DND-41 (cell line): Measurements from ENCODE around the gene ALDH9A1.

ENCODE experiments used
- ATAC-seq: fragments of 200-7000 bp; cut with Tn5 transposase; 3 replicates; pipeline ENCODE4 v1.9.1; 2021; ENCODE audit warnings: low read depth; ENCODE audit not compliant: insufficient read depth
- DNase-seq: peaks from one replicate; pipeline ENCODE4 v3.0.0-alpha.2; 2020
- H2AFZ ChIP-seq: 2 replicates; pipeline ENCODE4 v1.6.0; 2012; ENCODE audit warnings: low read depth, low read length
- H3K27ac ChIP-seq: 2 replicates; pipeline ENCODE4 v1.5.1; 2012; ENCODE audit warnings: low read length, inconsistent platforms
- H3K27me3 ChIP-seq: fragments of 200-600 bp; sonication (generic); 2 replicates; pipeline ENCODE4 v1.6.0; 2012; ENCODE audit warnings: low read length, mild to moderate bottlenecking, inconsistent platforms; ENCODE audit not compliant: insufficient read depth, poor library complexity
- H3K36me3 ChIP-seq: 2 replicates; pipeline ENCODE4 v1.5.1; 2012; ENCODE audit warnings: low read length, inconsistent platforms; ENCODE audit not compliant: insufficient read depth
- H3K4me1 ChIP-seq: 2 replicates; pipeline ENCODE4 v1.5.1; 2012; ENCODE audit warnings: mild to moderate bottlenecking, low read length; ENCODE audit not compliant: insufficient read depth
- H3K4me2 ChIP-seq: 2 replicates; pipeline ENCODE4 v1.6.0; 2012; ENCODE audit warnings: mild to moderate bottlenecking, moderate library complexity, low read length, inconsistent platforms; ENCODE audit not compliant: insufficient read depth
- H3K4me3 ChIP-seq, 2 experiments: fragments of 200-600 bp in 1 of 2; shearing (Covaris generic) in 1 of 2; 2 replicates each; pipeline ENCODE4 v1.5.1; 2012 to 2016; ENCODE audit warnings: inconsistent platforms in 2 of 2, low read length in 2 of 2, mild to moderate bottlenecking in 2 of 2, low read depth in 1 of 2, moderate library complexity in 1 of 2
- H3K79me2 ChIP-seq: 2 replicates; pipeline ENCODE4 v1.6.0; 2012; ENCODE audit warnings: low read length, inconsistent platforms; ENCODE audit not compliant: insufficient read depth
- H3K9ac ChIP-seq: 2 replicates; pipeline ENCODE4 v1.6.0; 2012; ENCODE audit warnings: low read depth, mild to moderate bottlenecking, inconsistent platforms, low read length, moderate library complexity
- H3K9me3 ChIP-seq: 2 replicates; pipeline ENCODE4 v1.5.1; 2012; ENCODE audit warnings: low read length, moderate library complexity, mild to moderate bottlenecking, inconsistent platforms; ENCODE audit not compliant: insufficient read depth, severe bottlenecking
- H4K20me1 ChIP-seq: 2 replicates; pipeline ENCODE4 v1.6.0; 2012; ENCODE audit warnings: low read length; ENCODE audit not compliant: insufficient read depth
- CTCF ChIP-seq: IDR thresholded peaks from 2 replicates; pipeline ENCODE4 v1.5.1; 2012; ENCODE audit warnings: borderline replicate concordance, low read length, moderate library complexity, mild to moderate bottlenecking; ENCODE audit not compliant: poor library complexity, severe bottlenecking; ENCODE audit errors: extremely low read depth
- EZH2 ChIP-seq: IDR thresholded peaks from 3 replicates; pipeline ENCODE4 v1.6.1; 2012; ENCODE audit warnings: borderline replicate concordance, low read depth, mild to moderate bottlenecking, moderate library complexity, low read length, inconsistent platforms; ENCODE audit not compliant: severe bottlenecking

Gene ALDH9A1

DNA sequence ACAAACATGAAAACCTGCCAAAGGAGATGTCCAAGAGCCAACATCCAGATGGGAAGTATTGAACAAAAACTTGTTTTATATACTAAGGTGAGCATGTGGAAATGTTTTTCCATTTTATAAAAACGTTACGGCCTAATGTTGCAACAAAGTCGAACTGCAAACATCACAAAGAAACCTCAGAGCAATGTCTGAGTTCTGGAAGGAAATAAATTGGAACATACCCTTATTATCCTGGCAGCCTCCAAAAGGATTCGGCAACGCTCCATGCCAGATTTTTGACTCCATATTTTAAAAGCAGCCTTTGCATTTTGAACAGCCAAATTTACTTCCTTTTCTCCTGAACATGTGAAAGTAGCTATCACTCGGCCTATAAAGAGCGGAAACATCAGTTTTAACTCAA lies 3.3 kb downstream of the ALDH9A1 start:
- Histone ChIP-seq H3K4me1 (peaks cover 35% of the 10 kb centered on the region), H3K27me3 (no peaks in the 10 kb centered on the region), H2AFZ (no peak overlapping the region), H4K20me1 (no peaks in the 10 kb centered on the region; the same call in 1 of the 2 replicates), H3K79me2 (peaks cover 70% of the 10 kb centered on the region), H3K4me3 (no peak overlapping the region), H3K9me3 (no peaks in the 10 kb centered on the region), H3K4me2 (peak overlapping the region; percentile 1; the same call in 1 of the 2 replicates), H3K36me3 (peaks cover 19% of the 10 kb centered on the region), H3K9ac (no peak overlapping the region), H3K27ac (no peak overlapping the region)
- DNase-seq = no peak
- ATAC-seq = no peak
- TF ChIP-seq CTCF (no peak), EZH2 (no peak)

DNA sequence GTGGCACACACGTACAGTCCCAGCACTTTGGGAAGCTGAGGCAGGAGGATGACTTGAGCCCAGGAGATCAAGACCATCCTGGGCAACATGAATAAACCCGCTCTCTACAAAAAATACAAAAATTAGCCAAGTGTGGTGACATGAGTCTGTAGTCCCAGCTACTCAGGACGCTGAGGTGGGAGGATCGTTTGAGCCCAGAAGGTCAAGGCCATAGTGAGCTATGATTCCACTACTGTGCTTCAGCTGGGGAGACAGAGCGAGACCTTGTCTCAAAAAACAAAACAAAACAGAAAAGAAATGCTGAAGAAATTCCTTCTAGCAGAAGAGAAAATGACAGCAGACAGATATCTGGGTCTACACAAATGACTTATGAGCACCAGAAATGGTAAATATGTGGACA lies 10.3 kb downstream of the ALDH9A1 start:
- no peak for ATAC-seq
- DNase-seq = no peak
- Histone ChIP-seq H3K27ac (no peak overlapping the region), H3K36me3 (peaks cover 57% of the 10 kb centered on the region), H3K79me2 (peaks cover 86% of the 10 kb centered on the region), H3K4me3 (no peak overlapping the region), H3K4me1 (no peaks in the 10 kb centered on the region), H2AFZ (no peak overlapping the region), H3K9ac (no peak overlapping the region), H4K20me1 (peaks cover 14% of the 10 kb centered on the region; the same call in 1 of the 2 replicates), H3K4me2 (no peak overlapping the region), H3K9me3 (no peaks in the 10 kb centered on the region), H3K27me3 (no peaks in the 10 kb centered on the region)
- TF ChIP-seq CTCF (no peak), EZH2 (no peak)

GRCh38 chr1:165686971-165687433 lies 11.4 kb downstream of the ALDH9A1 start:
- Histone ChIP-seq H4K20me1 (peaks cover 14% of the 10 kb centered on the region; the same call in 1 of the 2 replicates), H3K9me3 (no peaks in the 10 kb centered on the region), H3K9ac (no peak overlapping the region), H3K27me3 (no peaks in the 10 kb centered on the region), H3K27ac (no peak overlapping the region), H3K4me3 (no peak overlapping the region), H3K4me1 (no peaks in the 10 kb centered on the region), H3K36me3 (peaks cover 68% of the 10 kb centered on the region), H3K4me2 (no peak overlapping the region), H2AFZ (no peak overlapping the region), H3K79me2 (peaks cover 90% of the 10 kb centered on the region)
- no peak for ATAC-seq
- no peak for DNase-seq
- TF ChIP-seq CTCF (no peak), EZH2 (no peak)
